WTC11 (cell line): Measurements from ENCODE around the gene STXBP6.

ENCODE experiments used
- CDX4 ChIP-seq: fragments of 250-450 bp; sonication (Bioruptor Pico); IDR thresholded peaks from 2 replicates; pipeline ENCODE4 v1.9.0; 2021; ENCODE audit warnings: moderate library complexity, mild to moderate bottlenecking, inconsistent platforms, borderline replicate concordance
- CREB1 ChIP-seq: sonication (generic); formaldehyde crosslinking; IDR thresholded peaks from 2 replicates; pipeline ENCODE4 v1.8.0; 2023; ENCODE audit warnings: mild to moderate bottlenecking, missing genetic modification reagents
- CTCF ChIP-seq: fragments of 200-600 bp; IDR thresholded peaks from 2 replicates; pipeline ENCODE4 v1.8.0; 2022; ENCODE audit warnings: antibody characterized with exemption
- EMX1 ChIP-seq: fragments of 250-450 bp; sonication (Bioruptor Pico); IDR thresholded peaks from 2 replicates; pipeline ENCODE4 v1.8.0; 2021; ENCODE audit warnings: mild to moderate bottlenecking
- ETV6 ChIP-seq: sonication (generic); formaldehyde crosslinking; IDR thresholded peaks from 2 replicates; pipeline ENCODE4 v1.8.1; 2022; ENCODE audit warnings: mild to moderate bottlenecking, missing genetic modification reagents
- HMGXB4 ChIP-seq: sonication (generic); formaldehyde crosslinking; IDR thresholded peaks from 2 replicates; pipeline ENCODE4 v1.8.1; 2023; ENCODE audit warnings: mild to moderate bottlenecking, moderate library complexity, missing genetic modification reagents
- MAX ChIP-seq: sonication (generic); formaldehyde crosslinking; IDR thresholded peaks from 2 replicates; pipeline ENCODE4 v1.8.0; 2022; ENCODE audit warnings: mild to moderate bottlenecking, missing genetic modification reagents
- NR3C1 ChIP-seq: sonication (generic); formaldehyde crosslinking; conservative IDR thresholded peaks from 2 replicates; pipeline ENCODE4 v1.8.1; 2023; ENCODE audit warnings: low read depth, mild to moderate bottlenecking, missing genetic modification reagents
- SP1 ChIP-seq: sonication (generic); formaldehyde crosslinking; conservative IDR thresholded peaks from 2 replicates; pipeline ENCODE4 v1.8.1; 2022; ENCODE audit warnings: missing genetic modification reagents
- TCF7 ChIP-seq: sonication (generic); formaldehyde crosslinking; IDR thresholded peaks from 2 replicates; pipeline ENCODE4 v1.8.0; 2022; ENCODE audit warnings: mild to moderate bottlenecking, low read depth, missing genetic modification reagents, moderate library complexity
- TP53 ChIP-seq: sonication (generic); formaldehyde crosslinking; IDR thresholded peaks from 2 replicates; pipeline ENCODE4 v1.8.1; 2023; ENCODE audit warnings: mild to moderate bottlenecking, missing genetic modification reagents
- USF2 ChIP-seq: sonication (generic); formaldehyde crosslinking; IDR thresholded peaks from 2 replicates; pipeline ENCODE4 v1.8.1; 2023; ENCODE audit warnings: mild to moderate bottlenecking, missing genetic modification reagents, moderate library complexity
- ZNF396 ChIP-seq: fragments of 250-450 bp; sonication (Bioruptor Pico); IDR thresholded peaks from 2 replicates; pipeline ENCODE4 v1.8.0; 2021; ENCODE audit warnings: mild to moderate bottlenecking, moderate library complexity, borderline replicate concordance
- ZNF512 ChIP-seq: sonication (generic); formaldehyde crosslinking; IDR thresholded peaks from 2 replicates; pipeline ENCODE4 v1.8.1; 2022; ENCODE audit warnings: missing genetic modification reagents, borderline replicate concordance

- no peak for TF ChIP-seq CDX4 (CRISPR knock-in tag)
- no peak for TF ChIP-seq CREB1 (CRISPR knock-in tag)
- no peak for TF ChIP-seq CTCF
- no peak for TF ChIP-seq ZNF512
- no peak for TF ChIP-seq EMX1
- no peak for TF ChIP-seq TP53 (CRISPR knock-in tag)
- TF ChIP-seq MAX, result no peak
- no peak for TF ChIP-seq ZNF396 (CRISPR knock-in tag)
- TF ChIP-seq NR3C1 (CRISPR knock-in tag), result no peak
- no peak for TF ChIP-seq USF2
- no peak for TF ChIP-seq SP1 (CRISPR knock-in tag)
- TF ChIP-seq TCF7 (CRISPR knock-in tag), result no peak
- TF ChIP-seq HMGXB4, result no peak
- TF ChIP-seq ETV6 (CRISPR knock-in tag), result no peak
These were observed 260.5 kb downstream of the STXBP6 start for GRCh38 chr14:24789378-24789884.
